Colonic mucosa (tissue), 4 donors: Measurements from ENCODE around the gene VWDE. TPM values are rescaled to one million over a fixed set of nuclear protein-coding genes. Genes with fewer than 3 reads are reported as not detected.
"Not testable (repeated sequence)": the region's sequence is repeated elsewhere in the genome, so short reads cannot be mapped to it uniquely, and the experiment has no call there.

Experiments
- DNase-seq: peaks from one replicate; pipeline ENCODE4 v3.0.0-alpha.2; 2020
- H3K27ac ChIP-seq: fragments of 200-600 bp; one replicate; pipeline ENCODE4 v1.8.0; 2021
- H3K27me3 ChIP-seq: fragments of 200-600 bp; one replicate; pipeline ENCODE4 v1.8.0; 2021
- H3K36me3 ChIP-seq: fragments of 200-600 bp; one replicate; pipeline ENCODE4 v1.8.0; 2021
- H3K4me1 ChIP-seq: fragments of 200-600 bp; one replicate; pipeline ENCODE4 v1.8.0; 2021; ENCODE audit warnings: mild to moderate bottlenecking
- H3K4me3 ChIP-seq: fragments of 200-600 bp; one replicate; pipeline ENCODE4 v1.8.0; 2021
- H3K9ac ChIP-seq, 2 donors: one replicate each; pipeline ENCODE4 v1.7.0; 2013; ENCODE audit warnings: control low read depth in 2 of 2, low read depth in 2 of 2, low read length in 2 of 2
- H3K9me3 ChIP-seq: fragments of 200-600 bp; one replicate; pipeline ENCODE4 v1.8.0; 2021
- CTCF ChIP-seq: fragments of 200-600 bp; IDR thresholded peaks from one replicate; pipeline ENCODE4 v1.8.0; 2022; ENCODE audit warnings: antibody characterized with exemption, mild to moderate bottlenecking
- intact Hi-C: fragments of 100-400 bp; cut with DNase I; formaldehyde crosslinking; loops from one replicate; pipeline ENCODE4 v1.14.1; 2022
- total RNA-seq, 2 donors: library from RNA; stranded (reverse); fragmentation: NEBNext Ultra II Directional in 1 of 2; extraction: Animal tissue kit (Norgen Biotek cat#: 25700) in 1 of 2; gene quantifications; one replicate each; pipeline ENCODE4 v1.2.1, GENCODE V29; 2021
- donor health status: healthy.
- donor health status: DM: no; HTN: no; CAD: no.
- donor health status: DM: no; HTN: no; CAD: no.

The VWDE gene
- total RNA-seq, 2 donors from 2014 or later: 0.59 to 1.2 TPM

GRCh38 chr7:12410523-12410922, 6.9 kb upstream of the VWDE start:
- intact Hi-C loops: no loop called here
- H3K9me3 ChIP-seq: no peaks in the 10 kb centered on the region
- no peak overlapping the region for H3K27ac ChIP-seq
- H3K4me3 ChIP-seq: no peak overlapping the region
- no peaks in the 10 kb centered on the region for H3K27me3 ChIP-seq
- no peak for DNase-seq
- no peaks in the 10 kb centered on the region for H3K4me1 ChIP-seq
- no peaks in the 10 kb centered on the region for H3K36me3 ChIP-seq
- H3K9ac ChIP-seq: no peak overlapping the region
- no peak for TF ChIP-seq CTCF

GRCh38 chr7:12409097-12409711, 5.5 kb upstream of the VWDE start:
- Histone ChIP-seq H3K4me1 (no peaks in the 10 kb centered on the region), H3K4me3 (no peak overlapping the region), H3K27ac (no peak overlapping the region), H3K9me3 (no peaks in the 10 kb centered on the region), H3K9ac (no peak overlapping the region), H3K36me3 (no peaks in the 10 kb centered on the region), H3K27me3 (no peaks in the 10 kb centered on the region)
- intact Hi-C loops: no loop called here
- no peak for DNase-seq
- no peak for TF ChIP-seq CTCF

GRCh38 chr7:12407652-12408051, 4.0 kb upstream of the VWDE start:
- H3K36me3 ChIP-seq, H3K27me3 ChIP-seq, DNase-seq, H3K27ac ChIP-seq, H3K4me1 ChIP-seq, H3K9me3 ChIP-seq, H3K9ac ChIP-seq, H3K4me3 ChIP-seq, intact Hi-C loops: not testable (repeated sequence)

- Histone ChIP-seq H3K9me3 (no peaks in the 10 kb centered on the region), H3K9ac (no peak overlapping the region), H3K27ac (no peak overlapping the region), H3K27me3 (no peaks in the 10 kb centered on the region), H3K4me3 (no peak overlapping the region), H3K4me1 (no peaks in the 10 kb centered on the region), H3K36me3 (no peaks in the 10 kb centered on the region)
- intact Hi-C loops: no loop called here
- DNase-seq: no peak
- no peak for TF ChIP-seq CTCF
These were observed 1.3 kb downstream of the VWDE start for GRCh38 chr7:12402365-12402725.

GRCh38 chr7:12401538-12402364, 1.9 kb downstream of the VWDE start:
- no peak overlapping the region for H3K4me3 ChIP-seq
- intact Hi-C loops: no loop called here
- DNase-seq: no peak
- no peaks in the 10 kb centered on the region for H3K4me1 ChIP-seq
- TF ChIP-seq CTCF: no peak
- H3K36me3 ChIP-seq: no peaks in the 10 kb centered on the region
- no peaks in the 10 kb centered on the region for H3K27me3 ChIP-seq
- H3K9ac ChIP-seq: no peak overlapping the region
- no peak overlapping the region for H3K27ac ChIP-seq
- no peaks in the 10 kb centered on the region for H3K9me3 ChIP-seq

- H3K4me1 ChIP-seq: no peaks in the 10 kb centered on the region
- no peak overlapping the region for H3K9ac ChIP-seq
- H3K4me3 ChIP-seq: no peak overlapping the region
- no peaks in the 10 kb centered on the region for H3K27me3 ChIP-seq
- intact Hi-C loops: no loop called here
- no peak for TF ChIP-seq CTCF
- no peaks in the 10 kb centered on the region for H3K9me3 ChIP-seq
- DNase-seq: no peak
- no peak overlapping the region for H3K27ac ChIP-seq
- H3K36me3 ChIP-seq: no peaks in the 10 kb centered on the region
These were observed 5.5 kb downstream of the VWDE start for GRCh38 chr7:12398186-12398585.
